Retinal pigment epithelial cell (primary cell): ENCODE results near the gene ARID5B.
A peak's percentile ranks its signal among the peaks of the same experiment; 100 is the strongest.

ENCODE experiments used
- DNase-seq: peaks from one replicate; pipeline ENCODE4 v3.0.0-alpha.2; 2010; ENCODE audit warnings: low read depth
- H3K4me3 ChIP-seq: 2 replicates; pipeline ENCODE4 v1.5.1; 2011; ENCODE audit warnings: mild to moderate bottlenecking, low read length, control low read depth, moderate library complexity
- CTCF ChIP-seq: conservative IDR thresholded peaks from 2 replicates; pipeline ENCODE4 v1.5.1; 2011; ENCODE audit warnings: low read depth, low read length, control low read depth, inconsistent platforms

The ARID5B gene

GRCh38 chr10:61991166-61991565 is 89.7 kb downstream of the ARID5B start:
- H3K4me3 ChIP-seq, result no peak overlapping the region
- no peak for TF ChIP-seq CTCF
- no peak for DNase-seq

- no peak for DNase-seq
- no peak overlapping the region for H3K4me3 ChIP-seq
- no peak for TF ChIP-seq CTCF
Observed at GRCh38 chr10:61992059-61992460, 90.6 kb downstream of the ARID5B start.

GRCh38 chr10:61992671-61993668 is 91.5 kb downstream of the ARID5B start:
- peak; percentile 94 for DNase-seq
- TF ChIP-seq CTCF, result no peak
- peak overlapping the region; percentile 24 for H3K4me3 ChIP-seq

GRCh38 chr10:61993711-61994401 is 92.4 kb downstream of the ARID5B start:
- TF ChIP-seq CTCF, result no peak
- peak overlapping the region; percentile 31 for H3K4me3 ChIP-seq
- peak; percentile 90 for DNase-seq

GRCh38 chr10:61994405-61995219 is 93.1 kb downstream of the ARID5B start:
- DNase-seq, result no peak
- no peak for TF ChIP-seq CTCF
- H3K4me3 ChIP-seq, result peak overlapping the region; percentile 31

- no peak for DNase-seq
- peak overlapping the region; percentile 31 for H3K4me3 ChIP-seq
- no peak for TF ChIP-seq CTCF
Observed at GRCh38 chr10:61995220-61995503, 93.7 kb downstream of the ARID5B start.
